Activated T-cell treated with anti-CD3 and anti-CD28 coated beads for 1 hour (primary cell): ENCODE data around the gene RASGRP2.
A peak's percentile ranks its signal among the peaks of the same experiment; 100 is the strongest.

Experiments used
- DNase-seq: peaks from one replicate; pipeline ENCODE4 v3.0.0-alpha.2; 2020; ENCODE audit warnings: low read depth

Gene RASGRP2

GRCh38 chr11:64739871-64740270 is 4.1 kb downstream of the RASGRP2 start:
- DNase-seq = no peak

- DNase-seq = no peak
Measured at GRCh38 chr11:64736654-64737053, 7.3 kb downstream of the RASGRP2 start.

GRCh38 chr11:64735725-64736259 is 8.2 kb downstream of the RASGRP2 start:
- no peak for DNase-seq

GRCh38 chr11:64734811-64735724 is 8.9 kb downstream of the RASGRP2 start:
- no peak for DNase-seq

- no peak for DNase-seq
Measured at GRCh38 chr11:64731601-64732000, 12.3 kb downstream of the RASGRP2 start.

- DNase-seq = no peak
Measured at GRCh38 chr11:64729851-64730382, 14.0 kb downstream of the RASGRP2 start.

GRCh38 chr11:64728757-64729365 is 15.1 kb downstream of the RASGRP2 start:
- no peak for DNase-seq

GRCh38 chr11:64726867-64727530 is 16.9 kb downstream of the RASGRP2 start:
- no peak for DNase-seq

- no peak for DNase-seq
Measured at GRCh38 chr11:64726211-64726641, 17.7 kb downstream of the RASGRP2 start.

GRCh38 chr11:64724863-64725532 is 18.9 kb downstream of the RASGRP2 start:
- no peak for DNase-seq

GRCh38 chr11:64723907-64724862 is 19.8 kb downstream of the RASGRP2 start:
- no peak for DNase-seq

GRCh38 chr11:64723117-64723906 is 20.6 kb downstream of the RASGRP2 start, which contains the start of gene NRXN2:
Gene NRXN2 (minus strand): TSS chr11:64723197. CDS start chr11:64713699, 9,498 bp downstream.
- peak; percentile 72 for DNase-seq

GRCh38 chr11:64722141-64723065 is 21.5 kb downstream of the RASGRP2 start:
- DNase-seq = no peak

GRCh38 chr11:64721359-64721699 is 22.6 kb downstream of the RASGRP2 start:
- no peak for DNase-seq

GRCh38 chr11:64720640-64721358 is 23.1 kb downstream of the RASGRP2 start:
- no peak for DNase-seq

GRCh38 chr11:64720167-64720566 is 23.8 kb downstream of the RASGRP2 start:
- DNase-seq = no peak

- no peak for DNase-seq
Measured at GRCh38 chr11:64719406-64719805, 24.5 kb downstream of the RASGRP2 start.

- no peak for DNase-seq
Measured at GRCh38 chr11:64718780-64719124, 25.2 kb downstream of the RASGRP2 start.
